Endometrium (tissue), 2 donors: ENCODE results near the gene REPS2.
"Not testable (repeated sequence)": the region's sequence is repeated elsewhere in the genome, so short reads cannot be mapped to it uniquely, and the experiment has no call there.

ENCODE experiments used
- FAIRE-seq: peaks from 2 replicates; lab custom pipeline; 2012; peaks lifted over from hg19 to GRCh38; lab: Jason Lieb, UNC
- donor health status: control.
- donor health status: control.

The REPS2 gene

DNA sequence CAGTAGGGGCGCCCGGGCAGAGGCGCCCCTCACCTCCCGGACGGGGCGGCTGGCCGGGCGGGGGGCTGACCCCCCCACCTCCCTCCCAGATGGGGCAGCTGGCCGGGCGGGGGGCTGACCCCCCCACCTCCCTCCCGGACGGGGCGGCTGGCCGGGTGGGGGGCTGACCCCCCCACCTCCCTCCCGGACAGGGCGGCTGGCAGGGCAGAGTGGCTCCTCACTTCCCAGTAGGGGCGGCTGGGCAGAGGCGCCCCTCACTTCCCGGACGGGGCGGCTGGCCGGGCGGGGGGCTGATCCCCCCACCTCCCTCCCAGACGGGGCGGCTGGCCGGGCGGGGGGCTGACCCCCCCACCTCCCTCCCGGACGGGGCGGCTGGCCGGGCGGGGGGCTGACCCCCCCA, 18.5 kb downstream of the REPS2 start:
- FAIRE-seq, result not testable (repeated sequence)

DNA sequence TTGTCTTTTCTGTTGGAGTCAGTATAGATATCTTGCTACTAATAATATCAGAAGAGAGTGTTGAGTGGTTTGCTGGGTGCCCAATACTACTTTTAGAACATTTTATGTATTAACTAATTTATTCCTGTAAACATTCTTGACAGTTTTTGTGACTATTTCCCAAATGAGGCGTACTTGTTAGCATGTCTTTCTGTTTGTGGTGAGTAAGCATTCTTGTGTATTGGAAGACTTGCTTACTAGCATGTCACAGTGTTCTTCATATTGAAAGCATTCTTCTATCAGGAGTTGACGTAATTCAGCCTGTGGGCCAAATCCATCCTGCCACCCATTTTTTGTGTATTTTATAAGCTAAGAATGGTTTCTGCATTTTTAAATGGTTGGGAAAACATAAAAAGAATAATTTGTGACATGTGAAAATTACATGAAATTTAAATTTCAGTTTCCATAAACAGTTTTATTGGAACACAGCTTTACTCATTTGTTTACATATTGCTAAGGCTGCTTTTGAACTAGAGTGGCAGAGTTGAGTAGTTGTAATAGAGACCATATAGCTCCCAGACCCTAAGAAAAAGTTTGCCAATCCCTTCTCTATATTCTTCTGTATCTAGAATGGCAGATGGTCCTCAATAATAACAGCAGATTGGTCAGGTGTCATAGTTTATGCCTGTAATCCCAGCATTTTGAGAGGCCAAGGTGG, 20.4 kb downstream of the REPS2 start:
- FAIRE-seq, result no peak

DNA sequence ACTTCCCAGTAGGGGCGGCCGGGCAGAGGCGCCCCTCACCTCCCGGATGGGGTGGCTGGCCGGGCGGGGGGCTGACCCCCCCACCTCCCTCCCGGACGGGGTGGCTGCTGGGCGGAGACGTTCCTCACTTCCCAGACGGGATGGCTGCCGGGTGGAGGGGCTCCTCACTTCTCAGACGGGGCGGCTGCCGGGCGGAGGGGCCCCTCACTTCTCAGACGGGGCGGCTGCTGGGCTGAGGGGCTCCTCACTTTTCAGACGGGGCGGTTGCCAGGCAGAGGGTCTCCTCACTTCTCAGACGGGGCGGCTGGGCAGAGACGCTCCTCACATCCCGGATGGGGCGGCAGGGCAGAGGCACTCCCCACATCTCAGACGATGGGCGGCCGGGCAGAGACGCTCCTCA, 22.3 kb downstream of the REPS2 start:
- FAIRE-seq, result not testable (repeated sequence)

DNA sequence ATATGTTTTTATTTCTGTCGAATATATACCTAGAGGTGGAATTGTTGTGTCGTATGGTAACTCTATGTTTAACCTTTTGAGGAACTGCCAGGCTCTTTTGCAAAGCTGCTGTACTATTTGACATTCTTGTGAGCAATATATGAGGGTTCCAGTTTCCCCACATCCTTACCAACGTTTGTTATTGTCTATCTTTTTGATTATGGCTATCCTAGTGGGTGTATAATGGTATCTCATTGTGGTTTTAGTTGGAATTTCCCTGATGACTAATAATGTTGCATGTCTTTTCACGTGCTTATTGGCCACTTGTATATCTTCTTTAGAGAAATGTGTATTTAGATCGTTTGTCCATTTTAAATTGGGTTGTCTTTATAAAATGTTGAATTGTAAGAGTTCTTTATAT, 24.5 kb downstream of the REPS2 start:
- no peak for FAIRE-seq

DNA sequence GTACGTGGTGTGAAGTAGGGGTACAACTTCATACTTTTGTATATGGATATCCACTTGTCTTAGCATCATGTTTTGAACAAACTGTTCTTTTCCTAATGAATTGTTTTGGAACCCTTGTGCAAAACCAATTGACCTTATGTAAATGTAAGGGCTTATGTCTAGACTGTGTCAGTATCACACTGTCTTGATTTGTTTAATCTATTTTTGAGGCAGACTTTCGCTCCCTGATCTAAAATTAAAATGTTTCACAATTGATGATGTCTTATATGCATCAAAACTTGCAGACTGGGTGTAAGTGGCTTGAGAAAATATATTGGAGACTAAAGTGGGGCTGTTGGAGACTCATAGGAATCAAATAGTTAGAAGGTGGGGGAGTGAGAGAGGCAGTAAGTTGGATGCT, 25.2 kb downstream of the REPS2 start:
- no peak for FAIRE-seq

DNA sequence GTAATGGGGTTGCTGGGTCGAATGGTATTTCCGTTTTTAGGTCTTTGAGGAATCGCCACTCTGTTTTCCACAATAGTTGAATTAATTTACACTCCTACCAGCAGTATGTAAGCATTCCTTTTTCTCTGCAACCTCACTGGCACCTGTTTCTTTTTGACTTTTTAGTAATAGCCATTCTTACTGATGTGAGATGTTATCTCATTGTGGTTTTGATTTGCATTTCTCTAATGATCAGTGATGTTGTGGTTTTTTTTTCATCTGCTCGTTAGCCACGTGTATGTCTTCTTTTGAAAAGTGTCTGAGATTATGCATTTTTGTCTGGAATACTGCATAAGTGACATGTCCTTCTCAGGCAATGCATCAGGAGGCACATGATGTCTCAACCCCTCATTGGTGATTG, 28.8 kb downstream of the REPS2 start:
- no peak for FAIRE-seq

DNA sequence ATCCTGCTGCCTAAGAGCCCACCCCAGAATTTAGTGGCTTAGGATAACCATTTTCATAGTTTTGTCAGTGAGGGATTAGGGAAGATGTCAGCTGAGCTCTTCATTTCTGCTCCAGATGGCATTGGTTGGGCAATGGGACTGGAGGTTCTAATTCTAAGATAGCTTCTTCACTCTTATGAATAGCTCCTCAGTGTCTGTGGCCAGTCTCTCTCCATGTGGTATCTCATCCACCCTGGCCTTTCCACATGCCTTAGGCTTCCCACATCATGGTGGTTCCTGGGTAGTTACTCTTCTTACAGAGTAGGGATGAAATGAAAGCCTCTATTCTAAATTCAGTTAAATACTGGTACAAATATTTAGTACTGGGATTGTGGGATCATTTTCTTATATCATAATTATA, 31.3 kb downstream of the REPS2 start:
- no peak for FAIRE-seq

DNA sequence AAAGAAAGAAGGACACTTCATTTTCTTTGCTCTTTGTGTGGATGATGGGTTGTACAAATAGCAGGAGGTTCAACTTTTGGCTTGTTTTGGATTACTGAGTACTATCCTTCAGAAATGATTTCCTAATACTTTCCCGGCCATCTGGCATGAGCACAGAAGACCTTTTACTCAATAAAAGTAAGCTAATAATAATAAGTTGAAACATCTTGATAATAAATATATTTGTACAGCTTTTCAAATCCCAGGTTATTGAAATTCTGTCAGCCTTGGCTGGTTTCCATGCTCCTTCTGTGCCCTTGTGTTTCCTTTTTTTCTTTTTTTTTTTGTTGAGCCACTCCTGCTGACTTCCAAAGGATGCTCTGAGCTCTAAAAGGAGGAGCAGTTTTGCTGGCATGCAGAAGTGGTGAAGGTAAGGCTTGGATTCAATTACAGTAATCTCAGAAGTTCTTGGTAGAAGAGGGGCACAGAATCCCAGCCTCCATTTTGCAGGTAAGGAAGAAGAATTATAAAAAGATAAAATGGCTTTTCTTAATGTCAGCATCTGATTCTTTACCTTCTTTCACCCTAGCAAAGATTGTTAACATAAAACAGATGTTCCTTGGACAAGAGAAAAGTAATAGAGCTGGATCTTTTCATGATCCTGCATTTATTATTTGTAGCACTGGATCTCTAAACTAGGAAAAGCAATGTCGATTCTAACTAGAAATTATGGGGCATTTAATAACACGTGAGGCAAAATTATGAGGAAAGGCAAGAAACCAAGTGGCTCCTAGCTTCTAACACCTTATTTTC, 31.9 kb downstream of the REPS2 start:
- no peak for FAIRE-seq

DNA sequence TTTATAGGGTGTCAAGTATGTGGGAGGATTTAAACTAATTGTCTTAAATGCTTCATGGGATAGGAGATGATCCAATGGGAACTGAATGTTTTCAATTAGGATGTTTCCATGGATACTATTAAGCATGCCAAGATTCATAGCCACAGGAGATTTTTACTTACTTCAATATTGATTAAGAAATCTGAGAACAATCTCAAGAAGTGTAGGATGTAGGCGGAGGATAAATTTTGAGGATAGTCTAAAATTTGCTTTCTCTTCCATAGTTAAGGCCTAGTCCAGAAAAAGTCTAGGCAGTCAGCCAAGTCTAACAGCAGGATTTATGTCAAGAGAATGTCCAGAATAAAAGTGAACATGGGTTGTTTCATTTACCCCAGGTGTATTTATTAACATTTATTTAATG, 32.8 kb downstream of the REPS2 start:
- no peak for FAIRE-seq

DNA sequence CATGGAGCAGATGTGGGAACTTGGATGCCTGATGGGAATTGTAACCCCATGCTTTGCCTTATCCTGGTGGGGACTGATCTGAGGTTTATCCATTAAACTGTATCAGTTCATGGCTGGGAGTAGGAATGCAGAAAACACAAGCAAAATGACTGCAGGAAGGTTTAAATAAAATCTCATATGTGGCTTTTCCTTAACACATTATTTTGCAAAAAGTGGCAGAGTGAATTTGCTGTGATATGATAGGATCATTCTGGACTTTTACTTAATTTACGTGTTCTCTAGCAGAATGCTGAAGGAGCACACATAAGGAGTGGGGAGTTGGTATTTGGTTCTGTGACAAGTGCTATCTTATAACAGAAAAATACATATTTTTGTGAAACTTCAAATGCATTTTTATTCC, 34.8 kb downstream of the REPS2 start:
- FAIRE-seq, result no peak

DNA sequence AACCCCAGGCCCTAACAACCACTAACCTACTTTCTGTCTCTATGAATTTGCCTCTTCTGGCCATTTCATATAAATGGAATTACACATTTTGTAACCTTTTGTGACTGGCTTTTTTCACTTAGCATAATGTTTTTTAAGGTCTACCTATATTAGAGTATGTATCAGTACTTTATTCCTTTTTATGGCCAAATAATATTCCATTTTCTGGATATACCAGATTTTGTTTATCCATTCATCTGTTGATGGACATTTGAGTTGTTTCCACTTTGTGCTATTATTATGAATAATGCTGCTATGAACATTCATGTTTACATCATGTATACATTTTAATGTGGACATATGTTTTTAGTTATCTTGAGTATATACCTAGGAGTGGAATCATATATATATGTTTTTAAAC, 35.5 kb downstream of the REPS2 start:
- no peak for FAIRE-seq

DNA sequence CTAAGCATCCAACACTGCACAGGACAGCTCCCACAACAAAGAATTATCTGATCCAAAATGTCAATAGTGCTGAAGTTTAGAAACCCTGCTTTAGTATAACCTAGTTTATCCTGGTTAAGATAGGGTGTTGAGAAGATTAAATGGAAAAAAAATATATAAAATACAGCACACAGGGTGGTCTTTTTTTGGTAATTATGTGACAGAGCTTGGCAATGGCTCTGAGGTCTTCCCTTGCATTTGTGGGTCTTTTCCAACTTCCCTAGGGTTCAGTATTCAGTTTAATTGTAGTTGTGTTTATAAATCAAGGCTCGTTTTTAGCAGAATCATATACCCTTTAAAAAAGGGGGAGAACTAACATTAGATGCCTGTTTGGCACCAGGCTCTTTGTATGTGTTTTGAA, 36.6 kb downstream of the REPS2 start:
- no peak for FAIRE-seq

DNA sequence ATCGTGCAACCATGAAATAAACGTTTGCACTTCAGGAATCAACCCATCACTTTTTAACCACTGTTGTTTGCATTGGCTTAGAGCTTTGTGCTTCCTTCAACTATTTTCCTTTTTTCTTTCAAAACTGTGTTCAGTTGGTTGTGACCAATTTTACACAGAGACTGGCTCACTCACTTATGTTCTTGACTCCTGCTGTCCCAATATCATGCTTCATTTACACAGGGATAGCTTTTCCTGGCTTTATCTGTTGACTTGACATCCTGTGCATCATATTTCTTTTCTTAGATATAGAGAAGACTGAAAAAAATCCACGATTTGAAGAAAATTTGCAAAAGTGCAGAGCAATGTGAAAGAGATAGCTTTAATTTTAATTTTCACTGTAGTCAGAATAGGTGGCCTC, 38.8 kb downstream of the REPS2 start:
- FAIRE-seq, result no peak

DNA sequence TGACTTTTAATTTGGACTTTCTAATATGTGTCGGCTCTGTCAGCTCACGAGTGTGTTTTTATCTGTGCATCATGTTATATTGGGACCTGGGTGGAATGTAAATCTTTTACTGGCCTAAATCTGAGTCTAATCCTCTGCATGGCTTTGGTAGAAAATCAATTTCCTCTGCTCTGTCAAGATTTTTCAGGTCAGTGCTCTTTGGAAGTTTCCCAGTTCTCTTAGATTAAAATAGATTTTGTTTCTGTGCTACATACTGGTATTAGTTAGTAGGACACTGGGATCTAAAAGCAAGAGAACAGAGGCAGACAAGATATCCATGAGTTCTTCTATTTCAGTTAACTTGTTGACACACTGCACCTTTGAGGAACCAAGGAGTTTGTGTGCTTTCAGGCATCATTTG, 39.7 kb downstream of the REPS2 start:
- FAIRE-seq, result no peak

DNA sequence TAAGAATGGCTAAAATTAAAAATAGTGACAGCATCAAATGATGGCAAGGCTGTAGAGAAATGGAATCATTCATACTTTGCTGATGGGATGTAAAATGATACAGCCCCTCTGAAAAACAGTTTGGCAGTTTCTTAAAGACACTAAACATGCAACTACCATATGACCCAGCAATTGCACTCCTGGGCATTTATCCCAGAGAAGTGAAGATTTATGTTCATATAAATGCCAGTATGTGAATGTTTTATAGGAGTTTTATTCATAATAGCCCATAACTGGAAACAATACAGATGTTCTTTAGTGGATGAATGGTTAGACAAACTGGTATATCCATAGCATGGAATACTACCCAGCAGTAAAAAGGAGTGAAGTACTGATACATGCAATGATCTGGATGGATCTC, 43.3 kb downstream of the REPS2 start:
- FAIRE-seq, result no peak

DNA sequence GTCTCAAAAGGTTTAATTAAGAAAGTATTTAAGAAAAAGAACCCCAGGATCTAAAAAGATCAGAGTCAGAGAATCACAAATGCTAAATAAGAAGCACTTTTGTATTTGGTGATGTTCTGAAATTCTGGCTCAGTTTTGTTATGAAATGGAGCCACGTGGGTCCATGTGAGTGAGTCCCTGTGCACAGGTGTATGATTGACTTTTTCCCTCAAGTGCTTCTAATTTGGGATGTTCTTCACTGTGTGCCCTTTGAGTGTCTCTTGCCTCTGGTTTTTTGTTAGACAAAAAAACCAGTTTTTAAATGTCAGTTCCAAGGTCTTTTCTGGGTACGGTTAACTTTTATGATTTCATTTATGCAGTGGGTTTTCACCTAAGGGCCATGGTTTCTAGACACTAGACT, 44.4 kb downstream of the REPS2 start:
- FAIRE-seq, result no peak

DNA sequence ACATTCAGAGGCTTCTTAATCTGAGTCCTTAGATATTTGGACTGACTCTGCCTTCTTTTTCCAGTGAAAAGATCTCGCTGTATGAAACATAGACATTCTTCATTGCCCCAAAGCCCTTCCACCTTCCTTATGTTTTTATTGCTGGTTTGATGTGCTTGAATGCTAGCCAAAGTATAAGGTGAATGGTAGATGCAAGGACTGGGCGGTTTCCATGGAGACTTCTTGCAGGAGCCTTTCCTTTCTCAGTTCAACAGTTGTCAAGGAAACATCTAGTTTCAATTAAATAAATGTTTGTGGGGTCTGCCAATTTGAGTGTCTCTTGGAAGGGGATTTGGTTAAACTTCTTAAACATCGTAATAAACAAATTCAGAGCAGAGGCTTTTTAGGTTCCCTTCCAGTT, 46.0 kb downstream of the REPS2 start:
- no peak for FAIRE-seq

DNA sequence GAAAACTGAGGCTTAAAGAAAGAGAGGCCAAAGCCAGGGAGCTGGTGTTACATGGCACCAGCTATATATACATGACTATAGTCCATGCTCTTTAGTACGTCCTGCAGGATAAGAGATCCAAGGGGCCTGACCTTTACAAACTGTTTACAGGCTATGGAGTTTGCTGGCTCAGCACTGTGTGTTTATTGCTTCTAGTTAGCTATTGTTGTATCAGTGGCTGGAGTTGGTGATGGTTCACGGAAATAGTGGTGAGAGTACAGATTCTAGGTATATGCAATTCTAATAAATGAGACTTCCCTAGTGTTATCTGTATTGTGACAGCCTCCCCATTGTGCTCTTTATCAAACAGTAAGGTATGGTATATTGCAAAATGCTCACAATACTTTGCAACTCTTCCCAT, 46.5 kb downstream of the REPS2 start:
- FAIRE-seq, result no peak

DNA sequence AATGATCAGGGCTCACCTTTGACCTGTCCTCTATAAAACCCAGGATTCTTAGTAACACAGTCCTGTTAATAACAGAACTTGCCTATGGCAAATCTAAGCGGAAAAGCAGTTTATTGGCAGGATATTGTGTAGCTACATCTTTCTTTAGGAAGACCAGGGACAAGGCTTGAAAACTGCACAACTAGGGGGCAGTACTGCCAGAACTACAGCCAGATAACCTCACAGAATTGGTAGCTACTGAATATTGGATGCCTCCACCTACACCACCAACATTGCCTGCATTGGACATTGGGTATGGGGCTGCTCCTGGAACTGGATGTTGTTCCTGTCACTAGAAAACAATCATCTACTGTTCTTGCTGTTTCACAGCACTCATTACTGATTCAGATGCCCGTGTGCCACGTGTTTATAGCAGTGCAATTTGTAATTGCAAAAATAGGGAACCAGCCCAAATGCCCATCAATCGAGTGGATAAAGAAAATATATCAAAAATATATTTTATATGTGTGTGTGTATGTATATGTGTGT, 47.4 kb downstream of the REPS2 start:
- no peak for FAIRE-seq

DNA sequence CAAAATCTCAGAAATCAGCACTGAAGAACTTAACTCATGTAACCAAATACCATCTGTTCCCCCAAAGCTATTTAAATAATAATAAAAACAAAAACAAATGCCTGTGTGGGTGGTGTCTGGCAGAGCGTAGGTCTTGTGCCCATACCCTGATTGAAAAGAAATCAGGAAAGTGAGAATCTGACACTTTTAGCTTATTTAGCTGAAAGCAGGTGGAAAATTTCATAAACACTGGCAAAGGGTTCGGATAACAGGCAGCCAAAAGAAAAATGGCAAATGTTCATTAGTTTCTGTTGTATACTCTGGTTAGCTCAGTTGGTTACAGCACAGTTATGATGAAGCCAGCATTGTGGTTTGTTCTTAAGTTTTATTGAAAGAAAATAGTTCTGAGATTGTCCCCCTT, 48.3 kb downstream of the REPS2 start:
- no peak for FAIRE-seq

DNA sequence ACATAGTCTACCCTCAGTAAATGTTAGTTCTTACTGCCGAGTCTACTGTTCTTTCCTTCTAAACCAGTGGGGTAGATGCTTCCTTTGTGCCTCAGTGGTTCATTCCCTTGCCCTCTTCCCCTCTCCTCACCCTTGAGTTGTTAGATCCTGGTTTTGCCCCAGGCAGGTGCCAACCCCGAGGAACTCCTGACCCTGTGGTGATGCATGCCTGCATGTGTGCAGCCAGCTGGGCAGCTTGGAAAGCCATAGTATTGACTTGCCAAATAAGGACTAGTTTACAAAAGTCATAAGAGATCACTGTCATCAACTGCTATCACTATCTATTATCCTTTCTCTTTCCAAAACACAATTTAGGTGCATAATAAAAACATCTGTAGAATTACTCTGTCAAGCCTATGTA, 50.9 kb downstream of the REPS2 start:
- no peak for FAIRE-seq

DNA sequence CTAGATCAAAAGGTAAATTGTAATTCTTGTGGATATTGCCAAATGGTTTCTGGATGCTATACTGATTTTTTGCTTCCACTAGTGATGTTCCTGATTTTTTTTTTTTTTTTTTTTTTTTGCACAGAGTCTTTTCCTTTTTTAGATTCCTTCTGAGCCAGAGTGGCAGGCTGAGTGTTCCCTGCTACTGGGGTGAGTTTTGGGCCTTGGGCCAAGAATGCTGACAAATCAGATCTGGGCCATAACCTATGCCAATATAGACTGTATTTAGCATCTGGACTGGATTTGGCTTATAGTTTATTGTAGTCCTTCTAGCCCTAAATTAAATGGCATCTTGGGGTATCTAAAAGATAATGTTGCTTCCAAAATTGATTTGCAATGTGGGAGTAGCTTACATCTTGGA, 52.8 kb downstream of the REPS2 start:
- FAIRE-seq, result no peak

DNA sequence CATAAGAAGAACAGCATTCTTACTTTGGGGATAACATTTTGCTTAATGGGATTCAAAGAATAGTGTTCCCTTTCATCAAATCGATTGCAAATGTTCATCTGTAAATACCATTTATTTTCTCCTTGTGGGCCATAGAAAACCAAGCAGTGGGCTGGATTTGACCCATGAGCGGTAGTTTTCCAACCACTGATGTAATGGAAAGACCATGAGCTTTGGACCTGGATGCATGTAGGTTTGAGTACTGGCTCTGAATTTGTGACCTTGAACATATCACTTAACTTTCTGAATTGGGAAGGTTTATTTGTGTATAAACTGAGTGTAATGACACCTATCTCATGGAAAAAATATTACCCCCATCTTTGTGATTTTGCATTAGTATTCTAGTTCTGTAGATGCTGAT, 54.3 kb downstream of the REPS2 start:
- FAIRE-seq, result no peak
